Inferior parietal cortex (tissue), 1 donor: ENCODE results near the gene GSN.

Experiments
- DNase-seq: peaks from one replicate; pipeline ENCODE4 v3.0.0-alpha.2; 2016; ENCODE audit errors: extremely low spot score

GSN gene

GRCh38 chr9:121246821-121247561 lies 21.0 kb upstream of the GSN start:
- DNase-seq: no peak

GRCh38 chr9:121249563-121249962 lies 18.4 kb upstream of the GSN start:
- DNase-seq: no peak

GRCh38 chr9:121252104-121252851 lies 15.7 kb upstream of the GSN start:
- DNase-seq: no peak

- DNase-seq: no peak
These were observed 14.8 kb upstream of the GSN start for GRCh38 chr9:121253162-121253561.

- no peak for DNase-seq
These were observed 14.0 kb upstream of the GSN start for GRCh38 chr9:121253821-121254501.

GRCh38 chr9:121259498-121259897 lies 8.5 kb upstream of the GSN start:
- no peak for DNase-seq

GRCh38 chr9:121259935-121260334 lies 8.0 kb upstream of the GSN start:
- DNase-seq: no peak

GRCh38 chr9:121260457-121261106 lies 7.4 kb upstream of the GSN start:
- DNase-seq: peak; percentile 11

GRCh38 chr9:121261107-121261460 lies 6.9 kb upstream of the GSN start:
- peak; percentile 80 for DNase-seq

GRCh38 chr9:121261755-121262154 lies 6.2 kb upstream of the GSN start:
- DNase-seq: peak; percentile 7

- DNase-seq: no peak
These were observed 5.5 kb upstream of the GSN start for GRCh38 chr9:121262423-121262822.

GRCh38 chr9:121262953-121263352 lies 5.0 kb upstream of the GSN start:
- DNase-seq: no peak

GRCh38 chr9:121266356-121266755 lies 1.6 kb upstream of the GSN start:
- no peak for DNase-seq

- peak; percentile 49 for DNase-seq
These were observed 884 bp upstream of the GSN start for GRCh38 chr9:121266906-121267650.

GRCh38 chr9:121268598-121268850 lies 562 bp downstream of the GSN start:
- DNase-seq: no peak

- peak; percentile 53 for DNase-seq
These were observed 1.1 kb downstream of the GSN start for GRCh38 chr9:121268851-121269641.

GRCh38 chr9:121269642-121270254 lies 1.8 kb downstream of the GSN start:
- peak; percentile 46 for DNase-seq

GRCh38 chr9:121271368-121272341 lies 3.7 kb downstream of the GSN start:
- peak; percentile 17 for DNase-seq

- no peak for DNase-seq
These were observed 4.5 kb downstream of the GSN start for GRCh38 chr9:121272401-121272948.
